ENCODE measurements around the gene SEC31B. TPM values are rescaled to one million over a fixed set of nuclear protein-coding genes. Genes with fewer than 3 reads are reported as not detected.

Gene SEC31B
- total RNA-seq, 6 experiments from 2014 or later: 2.3 to 4.1 (median 2.5) TPM

DNA sequence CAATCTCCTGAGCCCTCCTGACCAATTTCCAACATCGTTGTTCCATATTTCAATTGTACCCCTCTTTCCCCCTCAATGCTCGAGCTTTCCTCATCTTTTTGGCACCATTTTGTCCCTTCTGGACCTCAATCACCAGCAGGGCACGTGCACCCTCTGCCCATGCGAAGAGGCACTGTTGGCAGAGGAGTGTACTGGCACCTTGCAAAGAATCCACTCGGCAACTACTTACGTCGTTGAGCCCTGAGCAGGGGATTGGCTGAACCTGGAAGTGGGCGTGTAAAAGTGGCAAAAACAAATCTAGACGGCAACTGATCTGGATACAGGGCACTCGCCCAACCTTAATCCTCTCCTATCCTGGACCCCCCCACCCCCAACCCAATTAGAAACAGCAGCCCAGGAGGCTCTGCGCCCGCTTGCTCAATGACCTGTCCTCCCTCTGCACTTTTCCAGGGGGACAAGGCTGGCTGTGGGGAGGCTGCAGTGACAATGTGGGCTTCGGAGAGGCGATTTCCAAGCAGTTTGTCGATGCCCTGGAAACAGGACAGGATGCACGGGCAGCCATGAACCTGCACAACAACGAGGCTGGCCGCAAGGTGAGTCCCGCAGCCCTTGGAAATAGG, 38.1 kb downstream of the SEC31B start:
- TF ChIP-seq CTCF (IDR thresholded peaks at IDR 0.05): no peak
- H3K9me3 Mint-ChIP-seq: no peaks in the 10 kb centered on the region
- DNase-seq: peak; percentile 76
- peaks cover 9% of the 10 kb centered on the region; the same call in 1 of the 2 replicates for H3K4me1 Mint-ChIP-seq (ENCODE audit: low read depth)
- H3K27me3 Mint-ChIP-seq (ENCODE audit: insufficient read depth): peaks cover 31% of the 10 kb centered on the region
- peak overlapping the region; percentile 68 for H3K4me3 Mint-ChIP-seq
- peaks cover 3% of the 10 kb centered on the region; the same call in 1 of the 2 replicates for H3K36me3 Mint-ChIP-seq (ENCODE audit: low read depth)
- H3K27ac Mint-ChIP-seq: no peak overlapping the region

GRCh38 chr10:100480002-100480401, 39.7 kb downstream of the SEC31B start:
- Mint-ChIP-seq H3K27me3 (ENCODE audit: insufficient read depth) (peaks cover 31% of the 10 kb centered on the region), H3K36me3 (ENCODE audit: low read depth) (no peaks in the 10 kb centered on the region; the same call in 1 of the 2 replicates), H3K4me1 (ENCODE audit: low read depth) (peaks cover 9% of the 10 kb centered on the region; the same call in 1 of the 2 replicates), H3K4me3 (no peak overlapping the region), H3K9me3 (no peaks in the 10 kb centered on the region), H3K27ac (no peak overlapping the region)
- TF ChIP-seq CTCF (IDR thresholded peaks at IDR 0.05): no peak
- no peak for DNase-seq

- no peak overlapping the region for H3K27ac Mint-ChIP-seq
- H3K27me3 Mint-ChIP-seq (ENCODE audit: insufficient read depth): peaks cover 37% of the 10 kb centered on the region
- peaks cover 9% of the 10 kb centered on the region; the same call in 1 of the 2 replicates for H3K4me1 Mint-ChIP-seq (ENCODE audit: low read depth)
- H3K36me3 Mint-ChIP-seq (ENCODE audit: low read depth): no peaks in the 10 kb centered on the region
- no peak for DNase-seq
- H3K9me3 Mint-ChIP-seq: no peaks in the 10 kb centered on the region
- no peak overlapping the region for H3K4me3 Mint-ChIP-seq
- no peak for TF ChIP-seq CTCF (IDR thresholded peaks at IDR 0.05)
Observed at GRCh38 chr10:100479037-100479436, 40.6 kb downstream of the SEC31B start.

GRCh38 chr10:100477970-100478369, 41.7 kb downstream of the SEC31B start:
- Mint-ChIP-seq H3K4me3 (no peak overlapping the region), H3K27ac (no peak overlapping the region), H3K27me3 (ENCODE audit: insufficient read depth) (peaks cover 38% of the 10 kb centered on the region), H3K9me3 (no peaks in the 10 kb centered on the region), H3K36me3 (ENCODE audit: low read depth) (no peaks in the 10 kb centered on the region), H3K4me1 (ENCODE audit: low read depth) (peaks cover 9% of the 10 kb centered on the region; the same call in 1 of the 2 replicates)
- TF ChIP-seq CTCF (IDR thresholded peaks at IDR 0.05): no peak
- no peak for DNase-seq

- DNase-seq: peak; percentile 33
- H3K36me3 Mint-ChIP-seq (ENCODE audit: low read depth): no peaks in the 10 kb centered on the region
- no peak for TF ChIP-seq CTCF (IDR thresholded peaks at IDR 0.05)
- H3K4me1 Mint-ChIP-seq (ENCODE audit: low read depth): peaks cover 26% of the 10 kb centered on the region
- peak overlapping the region; percentile 44 for H3K4me3 Mint-ChIP-seq
- H3K9me3 Mint-ChIP-seq: no peaks in the 10 kb centered on the region
- peaks cover 44% of the 10 kb centered on the region for H3K27me3 Mint-ChIP-seq (ENCODE audit: insufficient read depth)
- H3K27ac Mint-ChIP-seq: no peak overlapping the region
Observed at GRCh38 chr10:100470367-100470766, 49.3 kb downstream of the SEC31B start.

All from HFFc6 (cell line).